Measurements from ENCODE around the gene GSTT2. TPM values are rescaled to one million over a fixed set of nuclear protein-coding genes. Genes with fewer than 3 reads are reported as not detected.

The GSTT2 gene
- total RNA-seq, 2 experiments from 2014 or later = not detected

GRCh38 chr22:24027991-24028390 lies 48.1 kb downstream of the GSTT2 start:
- ChIA-PET POLR2A (interaction anchor here (0.8 to 2.6 kb wide), 3 partner anchors 10 to 134 kb away, joined by 3 to 8 read pairs (median 6); partner anchors contain the start of genes CABIN1 and MIF), CTCF (interaction anchor here (0.6 kb wide), 1 partner anchor 229 kb away, joined by 4 read pairs; no protein-coding TSS in a partner anchor)
- H3K4me1 ChIP-seq (ENCODE audit: insufficient read depth, low read length) = peaks cover 4% of the 10 kb centered on the region
- H3K4me3 ChIP-seq (ENCODE audit: low read length) = no peak overlapping the region
- H3K4me3 Mint-ChIP-seq = no peak overlapping the region
- peaks cover 51% of the 10 kb centered on the region for H3K4me1 Mint-ChIP-seq (ENCODE audit: low read depth)
- no peaks in the 10 kb centered on the region for H3K27me3 Mint-ChIP-seq
- H3K27ac ChIP-seq (ENCODE audit: low read depth in 1 of 2, low read length in 2 of 2) = no peak overlapping the region
- no peaks in the 10 kb centered on the region for H3K9me3 ChIP-seq (ENCODE audit: control insufficient read depth in 1 of 2, insufficient read depth in 1 of 2, low read length in 2 of 2)
- DNase-seq = no peak
- H3K27me3 ChIP-seq (ENCODE audit: control insufficient read depth in 1 of 2, insufficient read depth in 2 of 2, low read length in 2 of 2) = no peaks in the 10 kb centered on the region
- intact Hi-C loops (cut with DNase I, micrococcal nuclease) = no loop called here
- H3K36me3 ChIP-seq (ENCODE audit: insufficient read depth, low read length) = peaks cover 10% of the 10 kb centered on the region
- no peak overlapping the region for H3K27ac Mint-ChIP-seq
- ATAC-seq (ENCODE audit: poor library complexity) = no peak
- peaks cover 3% of the 10 kb centered on the region for H3K9me3 Mint-ChIP-seq
- H3K36me3 Mint-ChIP-seq (ENCODE audit: low read depth) = peaks cover 32% of the 10 kb centered on the region
- TF ChIP-seq CTCF (IDR thresholded peaks at IDR 0.05) = no peak

DNA sequence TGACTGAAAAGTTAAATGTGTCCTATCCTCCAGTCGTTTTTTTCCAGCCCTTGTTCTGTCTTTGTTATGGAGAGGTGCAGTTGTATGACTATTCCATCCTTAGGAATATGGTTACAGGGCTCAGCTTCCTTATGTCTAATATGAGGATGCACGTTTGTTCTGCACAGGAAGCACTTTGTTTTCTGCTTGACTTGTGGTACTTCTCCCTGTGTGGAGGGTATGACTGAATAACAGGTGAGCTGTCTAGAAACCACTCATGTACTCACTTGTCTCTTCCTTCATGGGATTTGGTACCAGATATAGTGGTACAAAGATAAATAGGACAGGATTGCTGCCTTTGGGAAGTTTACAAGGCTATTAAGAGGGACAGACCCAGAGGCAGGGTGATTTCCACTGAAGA lies 48.6 kb downstream of the GSTT2 start:
- H3K27ac Mint-ChIP-seq = no peak overlapping the region
- no peak for TF ChIP-seq CTCF (IDR thresholded peaks at IDR 0.05)
- no peaks in the 10 kb centered on the region for H3K27me3 Mint-ChIP-seq
- Histone ChIP-seq H3K4me3 (ENCODE audit: low read length) (no peak overlapping the region), H3K36me3 (ENCODE audit: insufficient read depth, low read length) (peaks cover 10% of the 10 kb centered on the region), H3K27ac (ENCODE audit: low read depth in 1 of 2, low read length in 2 of 2) (no peak overlapping the region), H3K27me3 (ENCODE audit: control insufficient read depth in 1 of 2, insufficient read depth in 2 of 2, low read length in 2 of 2) (no peaks in the 10 kb centered on the region), H3K4me1 (ENCODE audit: insufficient read depth, low read length) (peaks cover 9% of the 10 kb centered on the region), H3K9me3 (ENCODE audit: control insufficient read depth in 1 of 2, insufficient read depth in 1 of 2, low read length in 2 of 2) (no peaks in the 10 kb centered on the region)
- ChIA-PET CTCF (interaction anchor here (0.6 kb wide), 2 partner anchors 16 to 230 kb away, joined by 3 to 4 read pairs; no protein-coding TSS in a partner anchor), POLR2A (interaction anchor here (0.8 to 2.6 kb wide), 3 partner anchors 10 to 134 kb away, joined by 3 to 8 read pairs (median 6); partner anchors contain the start of genes CABIN1 and MIF)
- ATAC-seq (ENCODE audit: poor library complexity) (no peak), DNase-seq (no peak)
- no peak overlapping the region for H3K4me3 Mint-ChIP-seq
- H3K4me1 Mint-ChIP-seq (ENCODE audit: low read depth) = peaks cover 46% of the 10 kb centered on the region
- intact Hi-C loops (cut with DNase I, micrococcal nuclease) = no loop called here
- peaks cover 3% of the 10 kb centered on the region for H3K9me3 Mint-ChIP-seq
- H3K36me3 Mint-ChIP-seq (ENCODE audit: low read depth) = peaks cover 27% of the 10 kb centered on the region

GRCh38 chr22:24029304-24029703 lies 49.4 kb downstream of the GSTT2 start:
- intact Hi-C loops (cut with DNase I, micrococcal nuclease) = no loop called here
- no peaks in the 10 kb centered on the region for H3K27me3 ChIP-seq (ENCODE audit: control insufficient read depth in 1 of 2, insufficient read depth in 2 of 2, low read length in 2 of 2)
- H3K27ac ChIP-seq (ENCODE audit: low read depth in 1 of 2, low read length in 2 of 2) = no peak overlapping the region
- H3K4me1 ChIP-seq (ENCODE audit: insufficient read depth, low read length) = peaks cover 9% of the 10 kb centered on the region
- no peak overlapping the region for H3K27ac Mint-ChIP-seq
- ChIA-PET POLR2A (interaction anchor here (1.1 to 2.6 kb wide), 2 partner anchors 9 to 18 kb away, joined by 4 to 8 read pairs; partner anchors contain the start of gene CABIN1), CTCF (no interaction called here)
- H3K4me3 Mint-ChIP-seq = no peak overlapping the region
- no peak for TF ChIP-seq CTCF (IDR thresholded peaks at IDR 0.05)
- no peak overlapping the region for H3K4me3 ChIP-seq (ENCODE audit: low read length)
- ATAC-seq (ENCODE audit: poor library complexity) (no peak), DNase-seq (no peak)
- H3K36me3 Mint-ChIP-seq (ENCODE audit: low read depth) = peaks cover 23% of the 10 kb centered on the region
- peaks cover 1% of the 10 kb centered on the region for H3K9me3 Mint-ChIP-seq
- peaks cover 40% of the 10 kb centered on the region for H3K4me1 Mint-ChIP-seq (ENCODE audit: low read depth)
- no peaks in the 10 kb centered on the region for H3K9me3 ChIP-seq (ENCODE audit: control insufficient read depth in 1 of 2, insufficient read depth in 1 of 2, low read length in 2 of 2)
- no peaks in the 10 kb centered on the region for H3K27me3 Mint-ChIP-seq
- peaks cover 10% of the 10 kb centered on the region for H3K36me3 ChIP-seq (ENCODE audit: insufficient read depth, low read length)
